ENCODE data around the gene MRPS35.

The MRPS35 gene

DNA sequence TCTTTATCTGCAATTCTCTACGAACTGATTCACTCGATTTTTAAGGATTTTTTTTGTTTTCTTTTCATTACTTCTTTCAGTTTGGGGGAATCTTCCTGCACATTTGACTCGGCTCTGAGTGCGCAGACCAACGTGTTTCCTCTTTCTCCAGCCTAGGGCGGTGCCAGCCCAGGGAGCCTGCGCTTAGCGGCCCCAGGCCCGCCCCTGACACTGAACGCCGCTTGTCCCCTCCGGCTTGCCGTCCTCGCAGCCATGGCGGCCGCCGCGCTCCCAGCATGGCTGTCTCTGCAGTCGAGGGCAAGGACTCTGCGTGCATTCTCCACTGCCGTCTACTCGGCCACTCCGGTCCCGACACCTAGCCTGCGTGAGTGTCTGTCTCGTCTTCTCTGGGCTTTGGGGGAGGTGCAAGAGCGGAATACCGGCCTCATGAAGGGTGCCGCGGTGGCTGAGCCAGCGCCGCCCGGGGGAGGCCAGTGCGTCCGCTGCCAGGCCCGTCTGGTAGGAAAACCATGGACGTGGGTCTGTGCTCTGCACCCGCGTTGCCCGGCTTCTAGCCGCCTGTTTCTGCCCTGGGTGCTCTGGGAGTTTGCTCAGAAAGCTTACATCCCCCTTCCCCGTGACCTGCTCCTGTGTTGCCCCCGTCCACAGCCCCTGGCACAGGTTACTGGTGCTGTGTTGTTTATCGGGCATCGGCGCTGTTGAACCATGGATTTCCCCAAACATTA, at the start of gene MRPS35:
MRPS35 (plus strand) TSS at position 241 of the 725 bp plus-strand sequence; CDS start at position 253, 12 bp downstream.
- DNase-seq (ENCODE audit: low spot score): peak; percentile 81

DNA sequence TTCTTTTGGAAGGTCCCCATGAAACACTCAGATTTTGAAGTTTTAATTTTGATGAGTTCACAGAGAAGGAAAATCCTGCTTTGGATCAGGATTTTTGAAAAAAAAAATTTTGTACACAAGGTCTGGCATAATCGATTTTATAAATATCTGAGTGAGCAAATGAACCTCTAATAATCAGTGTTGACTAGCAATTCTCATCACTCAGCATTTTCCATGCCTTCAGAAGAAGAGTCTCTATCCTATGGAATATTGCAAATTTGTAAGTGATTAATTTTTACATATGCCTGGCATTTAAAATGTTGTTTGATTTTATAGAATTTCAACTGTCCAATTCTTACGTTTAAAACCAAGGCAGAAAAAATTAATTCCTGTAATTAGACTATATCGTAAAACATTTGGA, 44.9 kb upstream of the MRPS35 start:
- DNase-seq (ENCODE audit: low spot score): no peak

DNA sequence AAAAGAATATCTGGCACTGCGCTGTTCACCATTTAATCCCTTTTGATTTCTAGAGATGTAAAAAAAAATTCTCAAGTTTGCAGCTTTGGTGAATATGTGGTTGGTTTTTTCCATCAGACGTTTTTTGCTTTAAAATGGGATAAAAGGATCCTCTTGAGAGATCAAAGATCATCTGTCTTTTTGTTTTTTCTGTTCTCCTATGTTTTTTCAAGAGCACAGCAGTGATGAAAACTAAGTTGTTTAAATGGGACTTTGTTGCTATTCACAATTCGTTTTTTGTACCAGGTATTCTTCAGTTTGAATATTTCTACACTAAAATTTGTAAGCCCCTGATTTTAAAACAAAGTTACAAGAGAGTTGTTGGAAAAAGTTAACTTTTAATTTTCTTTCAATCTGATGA, 44.1 kb upstream of the MRPS35 start:
- DNase-seq (ENCODE audit: low spot score): no peak

DNA sequence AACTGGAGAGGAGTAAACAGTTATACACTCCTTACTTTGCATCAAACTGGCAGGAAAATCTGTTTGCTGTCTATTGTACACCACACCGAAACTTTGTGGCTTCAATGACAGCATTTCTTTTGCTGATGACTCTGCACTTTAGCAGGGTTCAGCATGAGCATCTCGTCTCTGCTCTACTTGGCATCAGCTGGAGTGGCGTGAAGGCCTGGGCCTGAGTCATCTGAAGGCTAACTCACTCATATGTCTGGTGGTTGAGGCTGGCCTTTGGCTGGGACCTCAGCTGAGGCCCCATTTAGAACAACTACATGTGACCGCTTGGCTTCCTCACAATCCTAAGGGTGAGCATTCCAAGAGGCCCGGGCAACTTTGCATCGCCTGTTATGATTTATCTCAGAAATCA, 43.1 kb upstream of the MRPS35 start:
- no peak for DNase-seq (ENCODE audit: low spot score)

DNA sequence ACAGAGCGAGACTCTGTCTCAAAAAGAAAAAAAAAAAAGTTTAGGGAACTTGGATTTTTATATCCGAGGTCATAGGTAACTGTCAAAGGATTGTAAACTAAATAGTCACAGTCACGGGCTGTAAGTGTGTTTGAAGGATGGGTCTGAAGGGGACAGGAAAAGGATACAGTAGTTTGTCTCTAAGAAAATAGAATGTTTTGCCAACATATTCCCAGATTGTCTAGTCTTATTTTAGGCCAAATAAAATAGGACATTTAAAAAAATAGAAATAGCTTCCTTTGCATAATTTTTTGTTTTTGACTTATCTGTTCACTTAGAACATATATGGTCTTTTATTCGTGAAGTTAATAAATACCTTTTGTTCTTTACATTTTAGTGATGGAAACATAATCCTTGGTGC, 38.6 kb upstream of the MRPS35 start:
- no peak for DNase-seq (ENCODE audit: low spot score)

DNA sequence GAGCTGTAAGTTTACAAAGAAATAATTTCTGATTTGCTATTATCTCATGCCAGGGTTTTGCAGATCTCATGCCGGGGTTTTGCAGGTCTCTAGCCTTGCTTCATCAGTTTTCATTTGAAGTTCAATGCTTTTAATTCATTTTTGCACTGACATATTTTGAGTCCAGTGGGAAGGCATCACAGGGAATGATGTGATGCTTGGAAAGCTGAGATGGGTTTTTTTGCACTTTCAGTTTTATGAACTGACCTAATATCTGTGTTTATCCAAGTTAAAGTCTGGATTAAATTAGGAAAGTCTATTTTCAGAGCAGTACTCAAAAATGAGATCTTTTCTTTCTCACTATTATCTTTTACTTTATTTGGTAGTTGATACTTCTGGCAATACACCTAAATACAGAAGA, 38.0 kb upstream of the MRPS35 start:
- no peak for DNase-seq (ENCODE audit: low spot score)

DNA sequence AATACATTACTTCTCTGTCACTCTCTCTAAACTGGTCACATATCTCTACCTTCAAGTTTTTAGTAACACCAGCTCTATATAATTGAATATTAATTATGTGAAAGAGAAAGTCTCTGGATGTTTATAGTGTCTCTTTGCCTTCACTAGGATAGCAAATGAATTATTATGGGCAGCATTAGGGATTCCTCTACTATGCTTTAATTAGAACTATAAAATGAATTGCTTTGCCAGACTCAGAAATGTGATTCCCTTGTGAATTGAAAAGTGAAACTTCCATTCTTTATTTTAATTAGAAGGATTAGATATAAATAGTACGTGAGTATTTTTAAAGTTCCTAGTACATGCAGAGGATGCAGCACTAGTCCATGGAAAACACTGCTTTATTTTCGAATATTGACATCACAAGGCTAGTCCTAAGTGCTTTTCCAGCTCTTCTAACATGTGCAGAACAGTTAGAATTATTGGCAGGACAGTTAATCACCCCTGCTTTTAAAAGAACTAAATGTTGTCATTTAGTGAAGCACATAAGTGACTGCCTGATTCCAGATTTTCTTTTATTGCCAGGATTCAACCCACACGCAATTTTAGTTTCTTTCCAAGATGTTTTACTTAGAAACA, 37.4 kb upstream of the MRPS35 start:
- DNase-seq (ENCODE audit: low spot score): no peak

DNA sequence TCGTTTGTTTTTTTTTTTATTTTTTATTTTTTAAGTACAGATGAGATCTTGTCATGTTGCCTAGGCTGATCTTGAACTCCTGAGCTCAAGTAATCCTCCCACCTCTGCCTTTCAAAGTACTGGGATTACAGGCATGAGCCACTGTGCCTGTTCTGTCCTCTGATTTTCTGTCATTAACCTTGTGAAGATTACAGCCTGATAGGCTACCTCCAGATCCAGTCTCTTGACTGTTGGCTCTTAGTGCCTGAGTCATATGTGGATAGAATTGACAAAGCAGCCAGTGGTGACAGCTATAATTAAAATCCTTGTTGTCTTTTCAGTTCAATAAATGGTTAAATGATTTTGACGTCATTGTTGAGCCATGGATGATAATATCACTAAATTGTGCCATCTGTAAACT, 35.6 kb upstream of the MRPS35 start:
- DNase-seq (ENCODE audit: low spot score): no peak

DNA sequence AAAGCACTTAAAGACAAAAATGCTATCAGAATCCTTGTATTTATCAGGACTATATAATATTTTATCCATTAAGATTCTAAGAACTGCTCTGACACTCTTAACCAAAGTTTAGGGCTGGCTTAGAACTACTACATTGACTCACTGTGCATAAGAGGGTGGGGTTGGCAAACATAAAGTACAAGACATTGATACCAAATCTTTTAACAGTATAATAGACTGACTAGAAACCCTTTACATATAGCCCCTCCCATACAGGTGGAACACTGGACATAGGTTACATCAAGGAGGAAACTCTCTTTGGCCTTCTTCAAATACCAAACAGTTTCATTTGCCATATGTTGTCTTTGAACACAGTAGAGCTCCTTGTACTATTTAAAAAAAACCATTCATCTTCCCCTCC, 30.0 kb upstream of the MRPS35 start:
- DNase-seq (ENCODE audit: low spot score): no peak

DNA sequence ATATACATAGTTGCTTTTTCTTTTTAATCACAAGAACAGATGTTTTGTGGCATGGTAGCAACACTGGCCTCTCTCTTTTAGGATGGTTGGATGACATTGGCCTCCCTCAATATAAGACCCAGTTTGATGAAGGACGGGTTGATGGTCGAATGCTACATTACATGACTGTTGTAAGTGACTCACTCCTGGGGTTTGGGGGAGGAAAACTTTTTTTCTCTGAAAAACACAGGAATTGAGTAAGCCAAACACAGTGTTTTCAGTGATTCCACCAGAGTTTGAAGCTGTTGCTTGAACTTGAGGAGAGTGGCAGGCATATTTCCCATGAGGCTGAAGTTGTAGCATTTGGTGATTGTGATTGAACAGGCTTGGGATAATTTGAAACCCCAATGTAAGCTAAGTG, 28.1 kb upstream of the MRPS35 start:
- no peak for DNase-seq (ENCODE audit: low spot score)

DNA sequence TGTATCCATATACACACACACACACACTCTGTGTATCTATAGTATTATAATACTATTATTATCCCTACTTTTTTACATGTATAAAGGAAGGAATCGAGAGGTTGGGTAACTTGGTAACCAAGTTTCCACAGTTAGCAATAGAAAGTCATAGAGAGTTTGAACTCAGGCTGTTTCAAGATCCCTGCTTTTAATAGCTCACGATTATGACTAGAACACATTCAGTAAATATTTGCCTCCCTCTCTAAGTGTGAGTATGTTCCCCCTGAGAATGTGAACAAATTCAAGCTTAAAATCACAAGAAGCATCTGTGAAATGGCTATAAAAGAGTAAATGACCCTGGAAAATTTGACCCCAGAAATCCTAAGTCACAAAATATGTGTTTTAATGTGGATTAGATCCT, 25.4 kb upstream of the MRPS35 start:
- DNase-seq (ENCODE audit: low spot score): no peak

DNA sequence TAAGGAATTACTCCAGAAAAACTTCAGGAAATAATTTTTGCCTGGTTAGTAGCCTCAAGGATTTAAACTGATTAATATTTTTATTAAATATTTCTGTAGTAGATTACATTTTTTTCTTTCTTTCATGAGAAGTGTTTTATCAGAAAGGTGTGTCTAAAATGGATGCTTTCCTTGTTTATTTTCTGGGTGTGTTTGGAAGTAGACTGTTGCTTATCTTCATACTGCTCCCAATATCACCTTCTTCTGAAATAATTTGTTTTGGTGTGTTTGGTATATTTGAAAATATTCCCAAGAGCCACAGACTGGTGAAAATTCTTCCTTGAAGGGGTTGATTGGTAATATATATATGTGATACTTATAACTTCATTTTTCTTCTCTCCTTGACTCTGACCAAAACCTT, 24.5 kb upstream of the MRPS35 start:
- DNase-seq (ENCODE audit: low spot score): no peak

DNA sequence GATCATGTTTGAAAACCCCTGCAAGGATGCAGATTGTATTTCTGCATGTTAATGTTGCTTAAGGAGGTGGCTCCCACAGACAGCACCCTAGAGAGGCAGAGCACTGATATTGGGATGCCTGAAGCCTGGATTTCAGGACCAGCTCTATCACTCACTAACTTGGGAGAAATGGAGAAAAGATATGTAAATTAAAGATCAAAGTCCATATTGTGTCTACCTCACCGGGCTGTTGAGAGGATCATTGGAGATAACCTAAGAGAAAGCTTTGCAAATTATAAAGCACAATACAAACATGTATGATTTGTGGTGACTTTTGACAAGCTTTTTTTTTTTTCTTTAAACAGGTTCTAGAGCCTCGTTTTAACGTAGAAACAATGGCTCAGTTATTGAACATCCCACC, 22.0 kb upstream of the MRPS35 start:
- DNase-seq (ENCODE audit: low spot score): no peak

DNA sequence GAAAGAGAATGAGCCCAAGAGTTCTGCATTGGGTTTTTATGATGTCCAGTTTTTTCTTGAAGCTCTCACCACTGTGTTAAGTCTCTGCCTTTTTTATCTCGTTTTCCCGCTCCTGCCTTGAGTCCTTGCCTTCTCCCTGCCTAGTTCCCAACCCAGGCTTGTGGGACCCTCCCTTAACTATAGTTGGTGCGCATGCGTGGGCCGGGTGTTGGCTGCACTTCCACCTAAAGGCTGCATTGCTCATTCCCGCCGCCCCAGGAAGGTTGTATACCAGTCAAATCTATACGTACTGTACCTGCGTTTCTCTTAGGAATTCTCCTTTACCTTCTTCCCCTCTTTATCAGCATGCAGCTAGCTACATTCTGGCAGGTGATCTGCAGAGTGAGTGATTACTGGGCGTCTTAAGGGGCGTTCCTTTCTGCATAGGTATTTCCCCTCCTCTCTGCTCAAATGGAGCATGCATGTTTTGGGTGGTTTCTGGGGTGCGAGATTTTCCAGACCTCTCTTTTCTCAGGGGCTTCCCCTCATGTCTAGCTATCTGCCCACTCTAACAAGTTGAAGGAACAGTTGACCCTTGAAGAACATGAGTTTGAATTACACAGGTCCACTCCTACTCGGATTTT, 21.0 kb upstream of the MRPS35 start:
- no peak for DNase-seq (ENCODE audit: low spot score)

DNA sequence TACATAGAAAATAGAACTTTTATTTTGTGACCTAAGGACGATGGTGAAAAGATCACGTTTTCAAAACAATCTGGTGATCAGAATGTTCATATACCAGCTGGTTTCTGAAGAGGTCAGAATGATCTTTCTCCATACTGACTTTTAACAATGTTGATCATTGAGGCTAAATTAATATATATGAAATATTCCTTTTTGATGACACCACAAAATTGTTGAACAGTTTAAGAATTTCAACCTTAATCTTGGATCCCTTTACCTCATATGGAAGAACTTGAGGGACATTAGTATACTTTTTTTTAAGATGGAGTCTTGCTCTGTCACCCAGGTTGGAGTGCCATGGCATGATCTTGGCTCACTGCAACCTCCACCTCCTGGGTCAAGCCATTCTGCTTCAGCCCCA, 17.2 kb upstream of the MRPS35 start:
- no peak for DNase-seq (ENCODE audit: low spot score)

DNA sequence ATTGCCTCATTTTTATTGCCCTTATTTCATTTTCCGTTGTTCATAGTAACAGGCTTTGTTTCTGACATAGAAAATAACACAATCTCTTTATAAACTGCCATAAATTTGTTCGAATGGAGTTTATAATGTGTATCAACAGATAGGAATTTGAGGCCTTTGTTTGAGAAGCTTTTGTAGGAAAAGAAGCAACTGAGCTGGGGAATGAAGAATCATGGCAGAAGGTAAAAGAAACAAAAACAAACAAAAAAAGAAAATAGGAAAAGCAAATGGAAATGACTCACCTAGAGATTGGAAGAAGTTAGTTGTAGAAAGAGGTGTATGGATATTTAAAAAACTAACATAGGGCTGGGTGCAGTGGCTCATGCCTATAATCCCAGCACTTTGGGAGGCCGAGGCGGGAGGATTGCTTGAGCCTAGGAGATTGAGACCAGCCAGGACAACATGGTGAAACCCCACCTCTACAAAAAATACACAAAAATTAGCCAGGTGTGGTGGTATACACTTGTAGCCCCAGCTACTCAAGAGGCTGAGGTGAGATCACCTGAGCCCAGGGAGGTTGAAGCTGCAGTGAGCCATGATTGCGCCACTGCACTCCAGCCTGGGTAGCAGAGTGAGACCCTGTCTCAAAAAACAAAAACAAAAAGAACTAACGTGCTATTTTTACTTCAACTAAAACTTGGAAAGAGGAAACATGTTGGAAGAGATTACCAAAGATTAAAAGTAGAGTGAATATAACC, 14.9 kb upstream of the MRPS35 start:
- DNase-seq (ENCODE audit: low spot score): no peak

DNA sequence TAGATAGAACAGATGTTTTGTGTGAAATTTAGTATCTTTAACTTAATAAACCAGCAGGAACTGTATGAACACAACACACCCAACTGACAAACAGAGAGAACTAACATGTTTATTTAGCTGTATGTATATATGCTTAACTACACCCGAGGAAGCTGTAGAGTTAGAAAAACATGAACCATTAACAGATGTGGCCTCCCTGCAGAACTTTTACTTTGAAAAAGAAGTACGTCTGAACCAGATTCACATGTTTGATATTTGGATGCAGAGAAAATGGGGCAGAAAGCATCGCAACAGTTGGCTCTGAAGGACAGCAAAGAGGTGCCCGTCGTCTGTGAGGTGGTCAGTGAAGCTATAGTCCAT, 14.4 kb upstream of the MRPS35 start, which contains the start of gene REP15:
REP15 (plus strand) TSS at position 155 of the 360 bp plus-strand sequence; CDS start at position 271, 116 bp downstream.
- no peak for DNase-seq (ENCODE audit: low spot score)

DNA sequence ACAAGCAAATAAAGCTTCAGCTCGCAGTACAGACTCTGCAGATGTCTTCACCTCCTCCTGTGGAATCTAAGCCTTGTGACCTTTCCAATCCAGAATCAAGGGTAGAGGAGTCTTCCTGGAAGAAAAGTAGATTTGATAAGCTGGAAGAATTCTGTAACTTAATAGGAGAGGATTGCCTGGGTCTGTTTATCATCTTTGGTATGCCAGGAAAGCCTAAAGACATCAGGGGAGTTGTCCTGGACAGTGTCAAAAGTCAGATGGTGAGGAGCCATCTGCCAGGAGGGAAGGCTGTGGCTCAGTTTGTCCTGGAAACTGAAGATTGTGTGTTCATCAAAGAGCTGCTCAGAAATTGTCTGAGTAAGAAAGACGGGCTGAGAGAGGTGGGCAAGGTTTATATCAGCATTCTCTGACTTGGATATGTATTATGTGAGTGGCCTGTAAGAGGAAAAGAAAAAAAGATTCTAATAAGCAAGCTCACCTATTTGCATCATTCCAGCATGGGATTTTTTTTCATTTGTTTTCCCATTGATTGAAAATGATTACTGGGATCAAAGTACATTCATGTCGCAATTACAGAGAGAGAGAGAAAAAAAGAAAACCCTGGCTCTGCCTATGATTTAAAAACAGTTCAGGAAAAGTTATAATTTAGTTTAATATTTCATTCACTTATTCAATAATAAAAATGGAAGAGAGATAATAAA, 13.6 kb upstream of the MRPS35 start:
- no peak for DNase-seq (ENCODE audit: low spot score)

DNA sequence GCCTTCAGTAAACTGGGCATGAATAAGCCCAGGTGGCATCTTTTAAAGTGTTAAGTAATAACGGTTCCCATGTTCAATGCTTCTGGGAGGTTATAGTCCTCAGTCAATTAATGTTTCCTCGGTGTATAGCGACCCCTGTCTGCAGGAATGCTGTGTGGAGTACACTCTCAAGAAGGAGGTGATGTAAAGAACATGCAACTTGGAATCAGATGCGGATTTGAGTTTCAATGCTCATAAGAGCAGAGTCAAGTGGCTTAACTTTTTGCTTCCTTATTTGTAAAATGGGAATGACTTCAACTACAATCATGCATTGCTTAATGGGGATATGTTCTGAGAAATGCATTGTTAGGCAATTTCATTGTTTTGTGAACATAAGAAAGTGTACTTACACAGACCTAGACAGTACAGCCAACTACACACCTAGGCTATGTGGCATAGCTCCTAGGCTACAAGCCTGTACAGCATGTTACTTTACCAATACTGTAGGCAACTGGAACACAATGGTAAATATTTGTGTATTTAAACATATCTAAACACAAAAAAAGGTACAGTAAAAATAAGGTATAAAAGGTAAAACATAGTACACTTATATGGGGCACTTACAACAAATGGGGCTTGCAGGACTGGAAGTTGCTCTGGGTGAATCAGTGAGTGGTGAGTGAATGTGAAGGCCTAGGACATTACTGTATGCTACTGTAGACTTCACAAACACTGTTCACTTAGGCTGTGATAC, 6.7 kb upstream of the MRPS35 start:
- DNase-seq (ENCODE audit: low spot score): peak; percentile 36

DNA sequence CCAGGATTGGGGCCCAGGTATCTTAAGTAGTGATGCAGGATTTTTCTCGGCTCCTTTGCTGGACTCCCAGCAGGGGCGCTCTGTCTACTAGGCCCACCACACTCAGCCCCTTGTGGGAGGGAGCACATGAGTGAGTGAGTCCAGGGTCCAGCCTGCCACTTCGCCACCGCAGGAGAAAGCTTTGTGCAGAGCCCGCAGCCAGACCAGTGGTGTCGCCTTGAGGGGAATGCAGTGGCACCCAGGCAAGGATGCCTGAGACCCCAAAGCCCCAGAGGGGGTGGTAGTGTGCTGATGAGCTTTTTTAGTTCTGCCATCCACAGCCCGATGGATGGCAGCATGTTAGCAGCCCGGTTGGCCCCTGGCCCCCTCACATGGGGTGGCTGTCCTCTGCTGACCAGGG, 5.4 kb upstream of the MRPS35 start:
- DNase-seq (ENCODE audit: low spot score): no peak

DNA sequence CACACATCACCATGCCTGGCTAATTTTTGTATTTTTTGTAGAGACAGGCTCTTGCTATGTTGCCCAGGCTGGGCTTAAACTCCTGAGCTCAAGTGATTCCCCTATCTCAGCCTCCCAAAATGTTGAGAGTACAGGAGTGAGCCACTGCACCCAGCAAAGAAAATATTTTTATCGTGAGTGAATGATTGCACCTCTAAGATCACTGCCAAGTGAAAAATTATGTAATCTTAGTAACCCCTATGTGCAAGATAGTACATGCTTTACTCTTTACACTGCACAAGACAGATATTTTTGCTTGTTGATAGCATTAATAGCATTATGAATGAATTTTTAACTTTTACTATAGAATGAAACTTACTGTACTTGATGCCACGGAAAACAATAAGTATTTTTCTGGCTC, 3.4 kb upstream of the MRPS35 start:
- DNase-seq (ENCODE audit: low spot score): no peak
